ENCODE results near the gene WRAP73.

Gene WRAP73

GRCh38 chr1:3668585-3669300, 18.8 kb upstream of the WRAP73 start:
- peak; percentile 80 for DNase-seq (ENCODE audit: low spot score)

GRCh38 chr1:3668148-3668547, 18.2 kb upstream of the WRAP73 start:
- no peak for DNase-seq (ENCODE audit: low spot score)

DNA sequence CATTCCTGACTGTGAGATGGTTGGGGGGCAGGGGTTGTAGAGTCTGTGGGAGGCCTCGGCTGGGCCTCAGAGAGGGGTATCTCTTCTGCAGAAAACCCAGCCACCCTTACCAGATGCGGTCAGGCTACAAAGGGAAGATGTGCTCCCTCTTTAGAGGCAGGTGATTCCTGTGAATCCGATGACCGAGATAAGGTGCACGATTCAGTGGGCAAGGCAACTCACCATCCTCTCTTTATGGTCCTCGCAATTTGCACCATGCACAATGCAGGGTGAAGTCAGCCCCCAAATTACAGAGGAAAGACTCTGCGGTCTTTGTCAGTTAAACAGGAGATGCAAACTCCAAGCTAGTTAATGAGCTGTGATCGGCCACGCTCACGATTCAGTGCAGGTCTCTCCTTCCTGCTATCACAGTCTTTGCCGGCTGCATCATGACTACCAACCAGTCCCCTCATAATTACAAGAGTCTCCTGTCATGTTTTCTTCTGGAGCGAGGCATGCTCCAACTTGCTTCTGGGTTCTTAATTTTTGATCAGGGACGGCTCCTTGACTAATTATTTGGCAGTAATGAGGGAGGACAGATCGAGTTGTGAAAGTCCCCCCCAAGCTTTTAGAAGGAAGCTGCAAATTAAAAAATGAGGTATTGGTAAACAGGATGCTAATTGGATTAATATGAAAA, 14.9 kb upstream of the WRAP73 start:
- no peak for DNase-seq (ENCODE audit: low spot score)

DNA sequence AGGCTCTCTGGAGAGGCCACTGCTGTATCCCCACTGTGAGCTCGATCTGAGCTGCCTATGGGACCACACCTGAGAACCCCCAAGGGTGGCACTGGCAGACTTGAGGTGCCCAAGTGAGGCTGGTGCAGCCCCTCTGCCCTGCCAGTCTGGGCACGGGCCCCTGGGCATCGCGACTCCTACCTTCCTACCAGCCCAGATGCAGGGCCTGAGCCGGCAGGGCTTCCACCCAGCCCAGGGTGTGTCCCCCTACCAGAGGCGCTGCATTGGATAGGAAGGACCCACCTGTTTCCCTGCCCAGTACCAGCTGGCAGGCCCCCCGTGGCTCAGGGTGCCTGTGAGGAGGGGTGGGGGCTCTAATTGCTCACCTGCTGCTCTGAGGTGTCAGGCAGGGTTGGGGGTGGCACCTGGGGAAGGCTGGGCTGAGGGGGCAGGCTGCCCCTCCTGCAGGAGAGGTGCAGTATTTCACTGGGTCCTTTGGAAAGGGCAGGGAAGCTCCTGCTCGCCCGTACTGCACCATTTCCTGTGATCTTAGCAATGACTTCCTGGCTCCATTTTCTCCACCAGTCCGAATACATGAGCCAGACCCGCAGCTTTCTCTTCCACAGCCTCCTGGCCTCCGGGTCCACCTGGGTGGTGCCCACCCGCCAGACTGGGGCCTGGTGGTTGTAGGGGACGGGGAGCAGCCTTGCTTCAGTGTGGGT, 14.2 kb upstream of the WRAP73 start:
- DNase-seq (ENCODE audit: low spot score): no peak

- DNase-seq (ENCODE audit: low spot score): no peak
These were observed 12.3 kb upstream of the WRAP73 start for GRCh38 chr1:3662080-3662671.

GRCh38 chr1:3661631-3662030, 11.7 kb upstream of the WRAP73 start:
- DNase-seq (ENCODE audit: low spot score): no peak

DNA sequence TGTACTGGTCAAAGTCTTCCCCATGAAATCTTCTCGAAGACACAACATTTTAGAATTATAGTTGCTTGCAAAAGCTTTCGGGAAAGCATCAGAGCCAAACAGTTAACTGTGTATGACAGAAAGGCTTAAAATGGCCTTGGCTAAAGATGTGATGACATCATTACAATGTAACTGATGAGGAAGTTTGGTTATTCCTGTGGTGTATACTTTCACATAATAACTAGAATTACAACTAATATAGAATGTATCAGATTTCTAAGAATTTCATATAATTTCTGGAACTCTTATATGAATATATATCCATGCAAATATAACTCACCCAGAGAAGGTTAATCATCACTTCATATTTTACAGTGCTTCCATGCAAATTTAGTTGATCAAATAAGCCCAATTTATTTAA, 10.8 kb upstream of the WRAP73 start:
- no peak for DNase-seq (ENCODE audit: low spot score)

DNA sequence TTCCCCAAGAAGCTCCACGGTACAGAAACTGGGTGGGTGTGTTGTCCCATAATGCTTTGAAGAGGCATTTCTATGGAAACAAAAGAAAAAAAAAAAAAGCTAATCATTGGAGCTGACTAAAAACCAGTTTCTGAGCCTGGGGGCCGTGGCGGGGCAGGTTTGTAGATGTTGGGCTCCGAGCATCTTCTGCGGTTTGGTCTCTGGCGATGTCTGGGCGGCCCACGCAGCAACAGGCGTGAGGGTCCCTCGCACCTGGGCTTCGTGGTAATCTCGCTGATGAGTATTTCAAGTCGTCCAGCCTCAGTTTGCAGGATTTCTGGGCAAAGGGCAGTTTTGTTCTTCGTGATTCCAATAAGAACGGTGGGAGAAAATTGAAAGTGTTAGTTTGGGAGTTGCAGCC, 9.2 kb upstream of the WRAP73 start:
- DNase-seq (ENCODE audit: low spot score): no peak

DNA sequence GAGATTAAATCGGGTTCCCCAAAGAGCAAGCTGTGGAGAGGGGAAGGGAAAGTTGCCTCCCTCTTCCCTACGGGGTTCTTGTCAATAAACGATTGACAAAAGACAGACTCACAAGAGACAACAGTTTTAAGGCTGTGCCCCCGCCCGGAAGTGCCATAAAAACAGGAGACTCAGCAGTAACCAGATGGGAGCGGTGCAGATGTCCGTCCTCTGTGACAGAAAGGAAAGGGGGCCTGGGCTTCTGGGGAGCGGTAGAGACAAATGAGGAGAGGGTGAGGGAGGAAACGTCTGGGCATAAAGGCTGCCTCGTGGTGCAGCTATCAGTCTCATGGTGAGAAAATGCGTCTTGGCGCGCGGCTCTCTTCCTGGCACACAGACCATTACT, 8.3 kb upstream of the WRAP73 start:
- DNase-seq (ENCODE audit: low spot score): no peak

- DNase-seq (ENCODE audit: low spot score): no peak
These were observed 7.8 kb upstream of the WRAP73 start for GRCh38 chr1:3657578-3658230.

DNA sequence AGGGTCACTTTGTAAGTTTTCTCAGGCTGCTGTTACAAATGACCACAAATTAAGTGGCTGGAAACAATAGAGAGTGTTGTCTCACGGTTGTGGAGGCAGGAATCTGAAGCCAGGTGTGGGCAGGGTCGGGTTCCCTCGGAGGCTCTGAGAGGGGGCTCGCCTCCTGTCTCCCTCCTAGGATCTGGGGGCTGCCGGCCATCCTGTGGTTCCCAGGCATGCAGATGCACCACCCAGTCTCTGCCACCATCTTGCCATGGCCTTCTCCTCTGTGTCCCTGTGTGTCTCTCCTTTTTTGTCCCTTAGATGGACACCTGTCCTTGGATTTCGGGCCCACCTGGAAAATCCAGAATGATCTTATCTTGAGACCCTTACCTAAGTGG, 7.2 kb upstream of the WRAP73 start:
- DNase-seq (ENCODE audit: low spot score): no peak

DNA sequence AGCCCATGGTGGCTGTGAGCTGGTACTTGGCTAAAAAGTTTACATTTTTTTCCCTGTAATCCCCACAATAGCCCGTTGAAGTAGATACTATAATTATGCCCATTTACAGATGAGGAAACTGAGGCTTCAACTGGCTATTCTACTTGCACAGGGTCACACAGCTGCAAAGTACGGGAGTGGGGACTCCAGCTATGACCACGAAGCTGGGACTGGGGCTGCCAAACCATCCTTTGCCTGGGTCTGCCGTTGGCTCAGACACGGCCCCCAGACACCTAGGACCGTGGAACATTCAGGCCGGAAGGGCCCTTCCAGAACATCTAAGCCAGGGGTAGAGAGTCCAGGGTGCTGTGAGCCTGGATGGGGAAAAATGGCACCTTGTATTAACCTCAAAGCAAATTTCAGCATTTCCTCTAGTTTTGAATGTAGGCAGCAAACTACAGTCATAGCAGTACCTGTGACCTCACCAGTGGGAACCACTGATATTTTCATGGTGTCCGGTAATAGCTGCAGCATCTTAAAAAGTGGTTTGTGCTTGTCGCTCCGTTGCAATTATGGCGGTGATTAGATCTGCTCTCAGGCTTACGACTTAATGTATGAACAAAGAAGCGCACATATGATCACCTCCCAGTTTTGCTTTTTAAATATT, 6.7 kb upstream of the WRAP73 start:
- DNase-seq (ENCODE audit: low spot score): no peak

GRCh38 chr1:3654549-3655281, 4.8 kb upstream of the WRAP73 start:
- no peak for DNase-seq (ENCODE audit: low spot score)

DNA sequence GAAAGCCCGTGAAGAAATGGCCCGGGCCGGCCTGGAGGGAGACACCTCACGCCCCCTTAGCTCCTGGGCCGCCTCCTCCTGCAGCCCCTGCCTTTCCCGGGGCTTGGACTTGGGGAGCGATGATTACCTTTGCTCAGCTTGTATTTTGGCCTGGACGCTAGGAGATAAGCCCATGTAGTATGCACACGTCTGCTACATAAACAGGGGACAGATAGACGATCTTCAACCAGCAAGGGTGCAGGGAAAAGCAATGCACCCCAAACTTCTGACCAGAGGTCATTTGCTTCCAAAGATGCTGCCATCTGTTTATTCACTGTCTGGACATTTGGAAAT, 3.3 kb upstream of the WRAP73 start:
- no peak for DNase-seq (ENCODE audit: low spot score)

- DNase-seq (ENCODE audit: low spot score): no peak
These were observed 2.8 kb upstream of the WRAP73 start for GRCh38 chr1:3652548-3653285.

- DNase-seq (ENCODE audit: low spot score): no peak
These were observed 2.1 kb upstream of the WRAP73 start, which contains the start of gene TP73 for GRCh38 chr1:3651930-3652547. TP73 (plus strand) TSS chr1:3652516; CDS start chr1:3682366, 29,850 bp downstream.

- DNase-seq (ENCODE audit: low spot score): no peak
These were observed 1.4 kb upstream of the WRAP73 start for GRCh38 chr1:3651026-3651929.

GRCh38 chr1:3650248-3651025, 534 bp upstream of the WRAP73 start:
- DNase-seq (ENCODE audit: low spot score): no peak
